Bronchial epithelial cell (primary cell): ENCODE results near the gene WDFY4. TPM values are rescaled to one million over a fixed set of nuclear protein-coding genes. Genes with fewer than 3 reads are reported as not detected.

Source experiments
- DNase-seq: peaks from one replicate; pipeline ENCODE4 v3.0.0-alpha.2; 2010; ENCODE audit warnings: low read depth
- FAIRE-seq: peaks from 2 replicates; lab custom pipeline; 2011; peaks lifted over from hg19 to GRCh38; lab: Jason Lieb, UNC
- H3K27me3 ChIP-seq: 2 replicates; pipeline ENCODE4 v1.5.1; 2011; ENCODE audit warnings: low read length; ENCODE audit not compliant: control insufficient read depth, insufficient read depth
- H3K36me3 ChIP-seq: 2 replicates; pipeline ENCODE4 v1.5.1; 2011; ENCODE audit warnings: low read length; ENCODE audit not compliant: control insufficient read depth, insufficient read depth
- H3K4me3 ChIP-seq: 2 replicates; pipeline ENCODE4 v1.5.1; 2011; ENCODE audit warnings: mild to moderate bottlenecking, low read depth, low read length, control low read depth
- total RNA-seq: library from RNA; depleted of rRNA; stranded (reverse); fragments of >200 nt; gene quantifications from 2 replicates; pipeline ENCODE4 v1.2.1, GENCODE V29; 2014
- TF ChIP-seq, protein P1 (sequence below): IDR thresholded peaks from 2 replicates; pipeline ENCODE4 v1.5.1; 2011; ENCODE audit warnings: mild to moderate bottlenecking, moderate library complexity, low read length, control low read depth, inconsistent platforms; ENCODE audit not compliant: insufficient read depth, severe bottlenecking

WDFY4 gene
- total RNA-seq, 1 donor from 2014 or later: under 0.01 TPM

DNA sequence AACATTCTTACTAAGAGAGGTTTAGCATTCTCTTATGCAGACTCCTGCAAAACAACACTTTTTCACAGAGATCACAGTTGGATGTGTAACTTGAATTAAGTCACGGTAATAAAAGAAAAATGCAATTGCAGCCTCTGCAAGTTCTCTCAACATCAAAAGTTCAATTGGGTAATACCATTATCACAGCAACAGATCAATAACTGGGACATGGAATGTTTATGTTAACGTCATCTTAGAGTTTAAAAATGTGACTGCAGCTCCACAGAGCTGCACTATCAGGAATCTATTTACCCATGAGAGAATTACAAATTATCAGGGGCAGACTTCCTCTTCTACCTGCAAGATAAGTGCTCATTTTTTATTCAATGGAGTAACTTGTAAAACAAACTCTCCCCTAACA is 344.0 kb downstream of the WDFY4 start:
- Histone ChIP-seq H3K36me3 (no peaks in the 10 kb centered on the region), H3K4me3 (no peak overlapping the region), H3K27me3 (no peaks in the 10 kb centered on the region)
- DNase-seq: no peak
- TF ChIP-seq, protein P1, sequence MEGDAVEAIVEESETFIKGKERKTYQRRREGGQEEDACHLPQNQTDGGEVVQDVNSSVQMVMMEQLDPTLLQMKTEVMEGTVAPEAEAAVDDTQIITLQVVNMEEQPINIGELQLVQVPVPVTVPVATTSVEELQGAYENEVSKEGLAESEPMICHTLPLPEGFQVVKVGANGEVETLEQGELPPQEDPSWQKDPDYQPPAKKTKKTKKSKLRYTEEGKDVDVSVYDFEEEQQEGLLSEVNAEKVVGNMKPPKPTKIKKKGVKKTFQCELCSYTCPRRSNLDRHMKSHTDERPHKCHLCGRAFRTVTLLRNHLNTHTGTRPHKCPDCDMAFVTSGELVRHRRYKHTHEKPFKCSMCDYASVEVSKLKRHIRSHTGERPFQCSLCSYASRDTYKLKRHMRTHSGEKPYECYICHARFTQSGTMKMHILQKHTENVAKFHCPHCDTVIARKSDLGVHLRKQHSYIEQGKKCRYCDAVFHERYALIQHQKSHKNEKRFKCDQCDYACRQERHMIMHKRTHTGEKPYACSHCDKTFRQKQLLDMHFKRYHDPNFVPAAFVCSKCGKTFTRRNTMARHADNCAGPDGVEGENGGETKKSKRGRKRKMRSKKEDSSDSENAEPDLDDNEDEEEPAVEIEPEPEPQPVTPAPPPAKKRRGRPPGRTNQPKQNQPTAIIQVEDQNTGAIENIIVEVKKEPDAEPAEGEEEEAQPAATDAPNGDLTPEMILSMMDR: no peak
- no peak for FAIRE-seq

DNA sequence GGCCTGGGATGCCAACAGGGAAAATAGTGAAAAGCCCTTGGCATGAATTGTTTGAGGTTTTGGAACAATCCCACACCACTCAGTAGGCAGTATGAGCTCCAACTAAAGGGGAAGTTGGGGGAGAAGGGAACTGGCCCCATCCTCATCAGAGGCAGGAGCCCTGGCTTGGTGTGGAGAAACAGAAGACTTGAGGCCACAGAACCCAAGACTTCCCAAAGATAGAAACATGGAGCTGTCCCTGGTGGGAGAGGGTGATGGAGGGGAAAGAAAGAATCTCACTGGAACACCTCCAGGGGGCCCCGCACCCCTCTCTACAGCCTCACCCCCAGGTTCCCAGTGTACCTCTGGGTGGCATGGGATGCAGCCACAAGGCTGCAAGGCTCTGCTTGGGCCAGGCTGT is 345.0 kb downstream of the WDFY4 start:
- DNase-seq: no peak
- no peak for FAIRE-seq
- Histone ChIP-seq H3K36me3 (no peaks in the 10 kb centered on the region), H3K27me3 (no peaks in the 10 kb centered on the region), H3K4me3 (no peak overlapping the region)
- TF ChIP-seq, protein P1: no peak

Other genes starting within 250 kb of the WDFY4 start
- gene ARHGAP22, start 79.8 kb upstream of the WDFY4 start, total RNA-seq: 4.9 and 9.0 TPM in 2 replicates